Astrocyte of the spinal cord (primary cell): Measurements from ENCODE around the gene VILL.
"Not testable (repeated sequence)": the region's sequence is repeated elsewhere in the genome, so short reads cannot be mapped to it uniquely, and the experiment has no call there.

Source experiments
- DNase-seq: peaks from one replicate; pipeline ENCODE4 v3.0.0; 2011; ENCODE audit warnings: low read depth, low spot score
- H3K4me3 ChIP-seq: 2 replicates; pipeline ENCODE4 v1.5.1; 2011; ENCODE audit warnings: low read depth, mild to moderate bottlenecking, low read length, moderate library complexity
- CTCF ChIP-seq: IDR thresholded peaks from 2 replicates; pipeline ENCODE4 v1.5.1; 2012; ENCODE audit warnings: low read depth, mild to moderate bottlenecking, low read length, inconsistent platforms
- in situ Hi-C: cut with HindIII; loops from 2 replicates; pipeline ENCODE4 v1.10.0; 2017; ENCODE audit warnings: low sequenced_read_pairs

Gene VILL

GRCh38 chr3:37984596-37984995 is 6.0 kb upstream of the VILL start:
- TF ChIP-seq CTCF: no peak
- in situ Hi-C loops: no loop called here
- no peak overlapping the region for H3K4me3 ChIP-seq
- no peak for DNase-seq

GRCh38 chr3:37985637-37986320 is 4.8 kb upstream of the VILL start:
- in situ Hi-C loops: no loop called here
- no peak for DNase-seq
- TF ChIP-seq CTCF: no peak
- no peak overlapping the region for H3K4me3 ChIP-seq

- in situ Hi-C loops: no loop called here
- no peak overlapping the region for H3K4me3 ChIP-seq
- no peak for TF ChIP-seq CTCF
- no peak for DNase-seq
Measured at GRCh38 chr3:37986479-37987314, 3.9 kb upstream of the VILL start.

GRCh38 chr3:37987315-37987697 is 3.3 kb upstream of the VILL start:
- no peak overlapping the region for H3K4me3 ChIP-seq
- DNase-seq: no peak
- in situ Hi-C loops: no loop called here
- TF ChIP-seq CTCF: no peak

GRCh38 chr3:37987751-37988179 is 2.8 kb upstream of the VILL start:
- H3K4me3 ChIP-seq: no peak overlapping the region
- no peak for DNase-seq
- in situ Hi-C loops: no loop called here
- TF ChIP-seq CTCF: no peak

GRCh38 chr3:37988376-37988775 is 2.2 kb upstream of the VILL start:
- in situ Hi-C loops, DNase-seq, H3K4me3 ChIP-seq: not testable (repeated sequence)

GRCh38 chr3:37988931-37989525 is 1.6 kb upstream of the VILL start:
- TF ChIP-seq CTCF: no peak
- no peak for DNase-seq
- in situ Hi-C loops: no loop called here
- H3K4me3 ChIP-seq: no peak overlapping the region
